Fibroblast of upper back skin (primary cell): Measurements from ENCODE around the gene MYLK4.

Source experiments
- DNase-seq: peaks from one replicate; pipeline ENCODE4 v3.0.0-alpha.2; 2013

The MYLK4 gene

GRCh38 chr6:2653369-2654032 lies 97.2 kb downstream of the MYLK4 start:
- DNase-seq: no peak

- no peak for DNase-seq
Measured at GRCh38 chr6:2652611-2653010, 98.1 kb downstream of the MYLK4 start.

- DNase-seq: no peak
Measured at GRCh38 chr6:2651961-2652360, 98.8 kb downstream of the MYLK4 start.

- no peak for DNase-seq
Measured at GRCh38 chr6:2651536-2651935, 99.2 kb downstream of the MYLK4 start.

GRCh38 chr6:2646346-2646745 lies 104.4 kb downstream of the MYLK4 start:
- DNase-seq: no peak

GRCh38 chr6:2643935-2644539 lies 106.7 kb downstream of the MYLK4 start:
- DNase-seq: no peak

- no peak for DNase-seq
Measured at GRCh38 chr6:2643130-2643529, 107.6 kb downstream of the MYLK4 start.

- DNase-seq: no peak
Measured at GRCh38 chr6:2641044-2641725, 109.5 kb downstream of the MYLK4 start.

- no peak for DNase-seq
Measured at GRCh38 chr6:2640551-2640950, 110.2 kb downstream of the MYLK4 start.

GRCh38 chr6:2639896-2640295 lies 110.8 kb downstream of the MYLK4 start:
- DNase-seq: no peak

GRCh38 chr6:2639167-2639566 lies 111.6 kb downstream of the MYLK4 start:
- no peak for DNase-seq

GRCh38 chr6:2636672-2637071 lies 114.0 kb downstream of the MYLK4 start:
- DNase-seq: no peak

- no peak for DNase-seq
Measured at GRCh38 chr6:2635911-2636310, 114.8 kb downstream of the MYLK4 start.

GRCh38 chr6:2634139-2634964 lies 116.4 kb downstream of the MYLK4 start:
- DNase-seq: peak; percentile 85

- no peak for DNase-seq
Measured at GRCh38 chr6:2633736-2634135, 117.0 kb downstream of the MYLK4 start.

- no peak for DNase-seq
Measured at GRCh38 chr6:2632976-2633584, 117.6 kb downstream of the MYLK4 start.

- peak; percentile 19 for DNase-seq
Measured at GRCh38 chr6:2632368-2632767, 118.4 kb downstream of the MYLK4 start.

GRCh38 chr6:2630891-2631571 lies 119.7 kb downstream of the MYLK4 start:
- DNase-seq: peak; percentile 45

GRCh38 chr6:2630359-2630758 lies 120.4 kb downstream of the MYLK4 start:
- peak; percentile 93 for DNase-seq

- peak; percentile 53 for DNase-seq
Measured at GRCh38 chr6:2626401-2626800, 124.3 kb downstream of the MYLK4 start.

GRCh38 chr6:2625581-2625980 lies 125.1 kb downstream of the MYLK4 start:
- DNase-seq: peak; percentile 22

- DNase-seq: no peak
Measured at GRCh38 chr6:2624177-2624576, 126.5 kb downstream of the MYLK4 start.
